C4-2B (cell line): ENCODE measurements around the gene AFF3.

Experiments
- ZFX ChIP-seq: fragments of 450-650 bp; IDR thresholded peaks from 2 replicates; pipeline ENCODE4 v1.6.1; 2017
- TF ChIP-seq, protein P1 (sequence below): fragments of 450-650 bp; conservative IDR thresholded peaks from 2 replicates; pipeline ENCODE4 v1.5.1; 2017; ENCODE audit warnings: mild to moderate bottlenecking

DNA sequence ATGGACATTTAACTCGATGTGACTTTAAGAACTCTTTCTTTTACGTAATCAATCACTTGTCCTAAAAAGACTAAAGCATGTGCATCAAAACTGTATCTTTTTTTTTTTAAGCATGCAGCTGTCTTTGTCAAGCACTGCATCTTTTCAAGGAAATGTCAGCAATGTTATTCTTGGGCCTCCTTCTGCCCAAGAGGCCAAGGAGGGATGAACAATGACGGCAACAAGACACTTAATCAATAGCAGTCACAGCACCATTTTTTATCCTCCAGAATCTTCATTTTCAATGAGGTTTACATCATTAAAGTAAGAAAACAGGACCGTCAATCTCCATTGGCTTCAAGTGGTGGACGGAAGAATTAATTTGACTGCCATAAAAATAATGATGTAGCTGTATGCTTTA lies 253.8 kb downstream of the AFF3 start:
- TF ChIP-seq, protein P1, sequence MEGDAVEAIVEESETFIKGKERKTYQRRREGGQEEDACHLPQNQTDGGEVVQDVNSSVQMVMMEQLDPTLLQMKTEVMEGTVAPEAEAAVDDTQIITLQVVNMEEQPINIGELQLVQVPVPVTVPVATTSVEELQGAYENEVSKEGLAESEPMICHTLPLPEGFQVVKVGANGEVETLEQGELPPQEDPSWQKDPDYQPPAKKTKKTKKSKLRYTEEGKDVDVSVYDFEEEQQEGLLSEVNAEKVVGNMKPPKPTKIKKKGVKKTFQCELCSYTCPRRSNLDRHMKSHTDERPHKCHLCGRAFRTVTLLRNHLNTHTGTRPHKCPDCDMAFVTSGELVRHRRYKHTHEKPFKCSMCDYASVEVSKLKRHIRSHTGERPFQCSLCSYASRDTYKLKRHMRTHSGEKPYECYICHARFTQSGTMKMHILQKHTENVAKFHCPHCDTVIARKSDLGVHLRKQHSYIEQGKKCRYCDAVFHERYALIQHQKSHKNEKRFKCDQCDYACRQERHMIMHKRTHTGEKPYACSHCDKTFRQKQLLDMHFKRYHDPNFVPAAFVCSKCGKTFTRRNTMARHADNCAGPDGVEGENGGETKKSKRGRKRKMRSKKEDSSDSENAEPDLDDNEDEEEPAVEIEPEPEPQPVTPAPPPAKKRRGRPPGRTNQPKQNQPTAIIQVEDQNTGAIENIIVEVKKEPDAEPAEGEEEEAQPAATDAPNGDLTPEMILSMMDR, result no peak
- no peak for TF ChIP-seq ZFX
